H1 (cell line): ENCODE measurements around the gene HLA-DPA1. TPM values are rescaled to one million over a fixed set of nuclear protein-coding genes. Genes with fewer than 3 reads are reported as not detected.

Source experiments
- CTCF ChIA-PET: fragments of 300-600 bp; sonication (Branson Sonifier 250); formaldehyde crosslinking; loops from one replicate; lab custom pipeline; 2021; ENCODE audit not compliant: partially characterized antibody; lab: Charles Lee
- POLR2A ChIA-PET: fragments of 300-600 bp; sonication (Branson Sonifier 250); formaldehyde crosslinking; loops from one replicate; lab custom pipeline; 2021; ENCODE audit warnings: inconsistent platforms; ENCODE audit not compliant: partially characterized antibody; lab: Charles Lee
- DNase-seq, 2 experiments: peaks; one replicate each; pipeline versions ENCODE4 v3.0.0 to v3.0.0-alpha.2; 2010 to 2022; ENCODE audit warnings: low spot score in 2 of 2, low read depth in 1 of 2, mixed read lengths in 1 of 2
- FAIRE-seq: peaks from 2 replicates; lab custom pipeline; 2011; peaks lifted over from hg19 to GRCh38; lab: Jason Lieb, UNC
- H2AFZ ChIP-seq: 2 replicates; pipeline ENCODE4 v1.8.1; 2012; ENCODE audit warnings: low read length, inconsistent platforms
- H2AK5ac ChIP-seq: 2 replicates; pipeline ENCODE4 v1.6.1; 2013; ENCODE audit warnings: low read depth, low read length
- H2BK120ac ChIP-seq: replicated peaks from 2 replicates; pipeline ENCODE3; 2013; ENCODE audit warnings: low read depth, low read length, inconsistent platforms
- H2BK12ac ChIP-seq: 2 replicates; pipeline ENCODE4 v1.6.1; 2013; ENCODE audit warnings: low read depth, low read length
- H2BK15ac ChIP-seq: 2 replicates; pipeline ENCODE4 v1.6.1; 2013; ENCODE audit warnings: low read length
- H2BK20ac ChIP-seq: 2 replicates; pipeline ENCODE4 v1.6.1; 2013; ENCODE audit warnings: low read length
- H2BK5ac ChIP-seq: 2 replicates; pipeline ENCODE4 v1.6.1; 2013; ENCODE audit warnings: low read depth, low read length
- H3K14ac ChIP-seq: 2 replicates; pipeline ENCODE4 v1.6.1; 2013; ENCODE audit warnings: inconsistent platforms; ENCODE audit not compliant: insufficient read length
- H3K18ac ChIP-seq: 2 replicates; pipeline ENCODE4 v1.6.1; 2013; ENCODE audit warnings: low read length; ENCODE audit errors: extremely low read depth
- H3K23ac ChIP-seq: 2 replicates; pipeline ENCODE4 v1.6.1; 2013; ENCODE audit warnings: inconsistent platforms; ENCODE audit not compliant: insufficient read length
- H3K23me2 ChIP-seq: 2 replicates; pipeline ENCODE4 v1.6.1; 2013; ENCODE audit warnings: low read depth, low read length
- H3K27ac ChIP-seq: 2 replicates; pipeline ENCODE4 v1.6.1; 2011; ENCODE audit warnings: low read depth, low read length, inconsistent platforms
- H3K27me3 ChIP-seq, 4 experiments: replicated peaks in 1 of 4; 1 replicate in 1 of 4; 2 replicates in 3 of 4; pipeline versions ENCODE4 v1.6.1 to v1.8.1; 2011 to 2013; ENCODE audit warnings: low read length in 3 of 4, mild to moderate bottlenecking in 3 of 4, inconsistent platforms in 2 of 4, mixed read lengths in 2 of 4, moderate library complexity in 1 of 4; ENCODE audit not compliant: control insufficient read depth in 3 of 4, insufficient read depth in 3 of 4; ENCODE audit errors: extremely low read depth in 1 of 4
- H3K36me3 ChIP-seq, 4 experiments: 2 replicates each; pipeline versions ENCODE4 v1.6.1 to v1.8.1; 2011 to 2013; ENCODE audit warnings: mild to moderate bottlenecking in 4 of 4, low read length in 3 of 4, moderate library complexity in 2 of 4, control low read depth in 1 of 4, inconsistent platforms in 1 of 4; ENCODE audit not compliant: insufficient read depth in 4 of 4, control insufficient read depth in 2 of 4
- H3K4ac ChIP-seq: replicated peaks from 2 replicates; pipeline ENCODE3; 2013; ENCODE audit warnings: low read length, low read depth, mixed read lengths, inconsistent platforms; ENCODE audit not compliant: insufficient read length
- H3K4me1 ChIP-seq, 4 experiments: replicated peaks in 1 of 4; 1 replicate in 1 of 4; 2 replicates in 3 of 4; pipeline versions ENCODE4 v1.6.1 to v1.8.1; 2011 to 2013; ENCODE audit warnings: low read length in 3 of 4, inconsistent platforms in 2 of 4, mixed read lengths in 1 of 4; ENCODE audit not compliant: insufficient read depth in 4 of 4, control insufficient read depth in 3 of 4
- H3K4me2 ChIP-seq, 2 experiments: 2 replicates each; pipeline versions ENCODE4 v1.6.1 to v1.8.1; 2011 to 2013; ENCODE audit warnings: low read depth in 2 of 2, low read length in 2 of 2, control low read depth in 1 of 2, inconsistent platforms in 1 of 2, mild to moderate bottlenecking in 1 of 2; ENCODE audit not compliant: insufficient read depth in 1 of 2
- H3K4me3 ChIP-seq, 4 experiments: fragments of 200-600, 300-600 bp in 1 of 4; sonication (generic), shearing (Covaris generic), sonication (Bioruptor Twin) in 1 of 4; 2 replicates each; pipeline versions ENCODE4 v1.5.1 to v1.8.1; 2011 to 2016; ENCODE audit warnings: low read length in 4 of 4, low read depth in 3 of 4, control low read depth in 2 of 4, inconsistent platforms in 2 of 4, mild to moderate bottlenecking in 2 of 4, mixed read lengths in 1 of 4, moderate library complexity in 1 of 4; ENCODE audit not compliant: insufficient read depth in 2 of 4; ENCODE audit errors: extremely low read depth in 1 of 4
- H3K56ac ChIP-seq: replicated peaks from 2 replicates; pipeline ENCODE3; 2013; ENCODE audit warnings: low read depth, mild to moderate bottlenecking, mixed read lengths, low read length, inconsistent platforms; ENCODE audit not compliant: insufficient read length
- H3K79me1 ChIP-seq: 2 replicates; pipeline ENCODE4 v1.6.1; 2013; ENCODE audit warnings: low read depth, low read length, control low read depth
- H3K79me2 ChIP-seq, 2 experiments: 2 replicates each; pipeline versions ENCODE4 v1.6.1 to v1.8.1; 2012 to 2013; ENCODE audit warnings: low read length in 2 of 2, mild to moderate bottlenecking in 2 of 2, inconsistent platforms in 1 of 2; ENCODE audit not compliant: insufficient read depth in 2 of 2, control insufficient read depth in 1 of 2
- H3K9ac ChIP-seq, 4 experiments: replicated peaks in 1 of 4; 1 replicate in 1 of 4; 2 replicates in 3 of 4; pipeline versions ENCODE4 v1.6.1 to v1.8.1; 2011 to 2013; ENCODE audit warnings: low read depth in 3 of 4, low read length in 3 of 4, control low read depth in 2 of 4, mild to moderate bottlenecking in 2 of 4, moderate library complexity in 2 of 4, inconsistent platforms in 1 of 4; ENCODE audit errors: extremely low read depth in 1 of 4
- H3K9me3 ChIP-seq, 2 experiments: 2 replicates each; pipeline versions ENCODE4 v1.6.1 to v1.8.1; 2012 to 2013; ENCODE audit warnings: mild to moderate bottlenecking in 2 of 2, moderate library complexity in 2 of 2, control low read depth in 1 of 2, inconsistent platforms in 1 of 2, low read depth in 1 of 2, low read length in 1 of 2, mixed read lengths in 1 of 2; ENCODE audit not compliant: insufficient read depth in 2 of 2
- H4K20me1 ChIP-seq, 2 experiments: replicated peaks in 1 of 2; 2 replicates each; pipeline versions ENCODE3 to v1.8.1; 2011 to 2013; ENCODE audit warnings: inconsistent platforms in 2 of 2, low read length in 2 of 2, mild to moderate bottlenecking in 1 of 2; ENCODE audit not compliant: insufficient read depth in 2 of 2, control insufficient read depth in 1 of 2
- H4K5ac ChIP-seq: 2 replicates; pipeline ENCODE4 v1.6.1; 2013; ENCODE audit warnings: low read length, low read depth, mixed read lengths, inconsistent platforms; ENCODE audit not compliant: insufficient read length
- H4K8ac ChIP-seq: 2 replicates; pipeline ENCODE4 v1.8.0; 2013; ENCODE audit warnings: mild to moderate bottlenecking, moderate library complexity, low read length, inconsistent platforms; ENCODE audit not compliant: insufficient read depth; ENCODE audit errors: extremely low read depth
- H4K91ac ChIP-seq: replicated peaks from 2 replicates; pipeline ENCODE3; 2013; ENCODE audit warnings: low read length, mixed read lengths, inconsistent platforms; ENCODE audit not compliant: insufficient read length
- ASH2L ChIP-seq: fragments of 200-600, 300-600 bp; sonication (generic); IDR thresholded peaks from one replicate; pipeline ENCODE4 v1.7.1; 2017; ENCODE audit warnings: low read length
- BCL11A ChIP-seq, 2 experiments: IDR thresholded peaks; one replicate each; pipeline ENCODE4 v1.6.1; 2011; ENCODE audit warnings: low read depth in 2 of 2, low read length in 2 of 2, mild to moderate bottlenecking in 2 of 2
- BRCA1 ChIP-seq: IDR thresholded peaks from 2 replicates; pipeline ENCODE4 v1.6.1; 2012; ENCODE audit warnings: low read depth, low read length, improper control_type of control experiment
- CHD2 ChIP-seq: IDR thresholded peaks from 2 replicates; pipeline ENCODE4 v1.6.1; 2012; ENCODE audit warnings: low read length, improper control_type of control experiment
- EZH2 ChIP-seq: fragments of 200-600 bp; sonication (generic); IDR thresholded peaks from 2 replicates; pipeline ENCODE4 v1.7.1; 2012; ENCODE audit warnings: low read depth, mild to moderate bottlenecking, moderate library complexity, low read length, inconsistent platforms; ENCODE audit not compliant: severe bottlenecking
- HDAC2 ChIP-seq, 2 experiments: fragments of 300-600 bp in 1 of 2; sonication (generic) in 1 of 2; IDR thresholded peaks; 2 replicates each; pipeline ENCODE4 v1.6.1; 2011 to 2012; ENCODE audit warnings: low read depth in 2 of 2, low read length in 2 of 2, mild to moderate bottlenecking in 2 of 2, moderate library complexity in 2 of 2, borderline replicate concordance in 1 of 2, inconsistent platforms in 1 of 2
- JUND ChIP-seq: IDR thresholded peaks from 2 replicates; pipeline ENCODE4 v1.6.1; 2011; ENCODE audit warnings: mild to moderate bottlenecking, improper control_type of control experiment, low read length
- KDM4A ChIP-seq: IDR thresholded peaks from one replicate; pipeline ENCODE4 v1.7.1; 2012; ENCODE audit warnings: low read depth, mild to moderate bottlenecking, moderate library complexity, low read length, inconsistent platforms; ENCODE audit not compliant: severe bottlenecking
- NRF1 ChIP-seq: IDR thresholded peaks from 2 replicates; pipeline ENCODE4 v1.6.1; 2011; ENCODE audit warnings: mild to moderate bottlenecking, low read depth, low read length, improper control_type of control experiment
- SP2 ChIP-seq: IDR thresholded peaks from 2 replicates; pipeline ENCODE4 v1.6.1; 2012; ENCODE audit warnings: mild to moderate bottlenecking, low read length, inconsistent platforms
- SRF ChIP-seq: IDR thresholded peaks from 2 replicates; pipeline ENCODE4 v1.6.1; 2011; ENCODE audit warnings: mild to moderate bottlenecking, low read depth, low read length, moderate library complexity
- WGBS, 2 experiments: shearing (Covaris generic) in 1 of 2; methylation state at CpG; one replicate each; pipeline versions ENCODE4 v1.1.6 to v1.1.7; 2013 to 2015; ENCODE audit warnings: low lambda C conversion rate in 2 of 2, mixed read lengths in 2 of 2, inconsistent platforms in 1 of 2, low coverage in 1 of 2, missing lambda C conversion rate in 1 of 2; ENCODE audit not compliant: insufficient replicate concordance in 2 of 2, insufficient coverage in 1 of 2, insufficient read length in 1 of 2; ENCODE audit errors: extremely low coverage in 1 of 2, missing lambda C conversion rate in 1 of 2; 5-methylcytosine and 5-hydroxymethylcytosine counted together
- polyA plus RNA-seq, 7 experiments: library from polyadenylated mRNA; depleted of rRNA in 3 of 7; stranded (reverse) in 5 of 7; unstranded in 2 of 7; fragments of >200 nt in 5 of 7; fragments of 200-250 nt in 2 of 7; gene quantifications; 1 replicate in 5 of 7; 2 replicates in 1 of 7; 4 replicates in 1 of 7; pipeline versions ENCODE4 v1.2.1 to v1.2.3, GENCODE V29; 2011 to 2013; ENCODE audit warnings: missing spikeins in 2 of 7, mixed read lengths in 2 of 7
- total RNA-seq: library from RNA; stranded (reverse); fragmentation: NEBNext Ultra II Directional; extraction: Animal tissue kit (Norgen Biotek cat#: 25700); gene quantifications from 2 replicates; pipeline ENCODE4 v1.2.1, GENCODE V29; 2021
- TF ChIP-seq, protein P1 (sequence below): IDR thresholded peaks from 2 replicates; pipeline ENCODE4 v1.6.1; 2011; ENCODE audit warnings: low read length, improper control_type of control experiment
- TF ChIP-seq, protein P2 (sequence below): IDR thresholded peaks from 2 replicates; pipeline ENCODE4 v1.6.1; 2012; ENCODE audit warnings: inconsistent platforms

Gene HLA-DPA1
- total and polyA plus RNA-seq, 2 of the 8 experiments (the other 6 are each of a cell fraction or from before 2014, with no cell fraction given) = 6.2 to 13.1 TPM

DNA sequence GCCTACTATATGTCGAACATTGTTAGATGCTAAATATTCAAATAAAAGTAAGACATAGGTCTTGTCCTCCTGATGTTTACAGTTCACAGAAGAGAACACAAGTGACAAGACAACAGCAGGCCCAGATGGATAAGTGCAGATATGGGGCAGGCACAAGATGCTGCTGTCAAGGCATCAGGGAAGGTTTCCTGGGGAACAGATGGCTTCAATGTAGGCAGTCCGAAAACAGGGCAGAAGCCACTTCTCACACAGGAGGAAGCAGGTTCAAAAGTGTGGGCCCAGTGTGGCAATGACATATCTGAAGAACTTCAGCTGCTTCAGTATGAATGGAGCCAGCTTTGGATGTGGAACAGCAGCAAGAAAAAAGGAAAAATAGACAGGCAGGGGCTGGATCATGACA lies 34.9 kb upstream of the HLA-DPA1 start:
- Histone ChIP-seq H3K79me1 (no peaks in the 10 kb centered on the region), H3K23ac (no peak overlapping the region), H2BK15ac (no peak overlapping the region), H2BK12ac (no peak overlapping the region), H4K20me1 (no peaks in the 10 kb centered on the region), H3K18ac (no peak overlapping the region), H3K27ac (no peak overlapping the region), H4K8ac (no peak overlapping the region), H4K91ac (no peak overlapping the region), H2AFZ (no peak overlapping the region), H3K79me2 (no peaks in the 10 kb centered on the region), H3K4me3 (no peak overlapping the region), H3K4ac (no peak overlapping the region), H2BK120ac (no peak overlapping the region), H3K36me3 (no peaks in the 10 kb centered on the region), H3K27me3 (no peaks in the 10 kb centered on the region; a peak in 1 of 7 replicates), H3K14ac (no peak overlapping the region), H4K5ac (no peak overlapping the region), H2AK5ac (no peak overlapping the region), H3K23me2 (peaks cover 6% of the 10 kb centered on the region; the same call in 1 of the 2 replicates), H2BK5ac (no peak overlapping the region), H3K9me3 (no peaks in the 10 kb centered on the region), H3K4me1 (no peaks in the 10 kb centered on the region), H3K4me2 (no peak overlapping the region), H2BK20ac (no peak overlapping the region), H3K56ac (no peak overlapping the region), H3K9ac (no peak overlapping the region)
- DNase-seq = no peak
- CTCF ChIA-PET = interaction anchor here (0.7 to 1.8 kb wide), 2 partner anchors 9 to 288 kb away, joined by 3 to 5 read pairs; no protein-coding TSS in a partner anchor
- WGBS, 2 experiments = 79% methylated on average over 2 of the region's 2 CpGs; no CpG with 5 or more reads in 1 of the 2 experiments
- POLR2A ChIA-PET = interaction anchor here (1.2 to 4.2 kb wide), 3 partner anchors 9 to 16 kb away, joined by 3 to 25 read pairs (median 5); no protein-coding TSS in a partner anchor
- FAIRE-seq = no peak
- TF ChIP-seq HDAC2 (IDR thresholded peaks at IDR 0.05; ENCODE audit: borderline replicate concordance in 1 of 2, low read depth in 2 of 2, low read length in 2 of 2) (no peak), SP2 (no peak), ASH2L (no peak), SRF (no peak), BCL11A (IDR thresholded peaks at IDR 0.05; ENCODE audit: low read depth in 2 of 2, low read length in 2 of 2) (no peak), CHD2 (no peak), NRF1 (no peak), BRCA1 (no peak), KDM4A (no peak), EZH2 (no peak), JUND (no peak)
- TF ChIP-seq, protein P1, sequence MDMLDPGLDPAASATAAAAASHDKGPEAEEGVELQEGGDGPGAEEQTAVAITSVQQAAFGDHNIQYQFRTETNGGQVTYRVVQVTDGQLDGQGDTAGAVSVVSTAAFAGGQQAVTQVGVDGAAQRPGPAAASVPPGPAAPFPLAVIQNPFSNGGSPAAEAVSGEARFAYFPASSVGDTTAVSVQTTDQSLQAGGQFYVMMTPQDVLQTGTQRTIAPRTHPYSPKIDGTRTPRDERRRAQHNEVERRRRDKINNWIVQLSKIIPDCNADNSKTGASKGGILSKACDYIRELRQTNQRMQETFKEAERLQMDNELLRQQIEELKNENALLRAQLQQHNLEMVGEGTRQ = no peak
- TF ChIP-seq, protein P2, sequence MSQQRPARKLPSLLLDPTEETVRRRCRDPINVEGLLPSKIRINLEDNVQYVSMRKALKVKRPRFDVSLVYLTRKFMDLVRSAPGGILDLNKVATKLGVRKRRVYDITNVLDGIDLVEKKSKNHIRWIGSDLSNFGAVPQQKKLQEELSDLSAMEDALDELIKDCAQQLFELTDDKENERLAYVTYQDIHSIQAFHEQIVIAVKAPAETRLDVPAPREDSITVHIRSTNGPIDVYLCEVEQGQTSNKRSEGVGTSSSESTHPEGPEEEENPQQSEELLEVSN = no peak
